ENCODE data around the gene DCDC2.

DNA sequence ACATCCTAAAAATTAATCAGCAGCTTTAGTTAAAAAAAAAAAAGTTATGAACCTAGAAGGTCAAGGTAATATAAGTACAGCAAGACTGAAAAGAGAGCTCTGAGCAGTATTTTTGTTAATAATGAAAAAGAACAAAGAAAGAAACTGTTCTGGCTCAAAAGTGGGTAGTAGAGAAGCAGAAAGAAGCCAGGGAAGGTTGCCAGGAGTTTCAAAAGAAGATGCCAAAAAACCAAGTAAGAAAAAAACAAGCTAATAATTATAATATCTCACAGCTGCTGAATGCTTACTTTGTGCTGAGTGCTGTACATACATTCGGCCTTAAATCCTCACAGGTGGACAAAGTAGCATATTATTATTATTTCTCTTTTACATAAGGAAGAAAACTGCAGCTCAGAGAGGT is 200.0 kb downstream of the DCDC2 start:
- TF ChIP-seq, protein P1, sequence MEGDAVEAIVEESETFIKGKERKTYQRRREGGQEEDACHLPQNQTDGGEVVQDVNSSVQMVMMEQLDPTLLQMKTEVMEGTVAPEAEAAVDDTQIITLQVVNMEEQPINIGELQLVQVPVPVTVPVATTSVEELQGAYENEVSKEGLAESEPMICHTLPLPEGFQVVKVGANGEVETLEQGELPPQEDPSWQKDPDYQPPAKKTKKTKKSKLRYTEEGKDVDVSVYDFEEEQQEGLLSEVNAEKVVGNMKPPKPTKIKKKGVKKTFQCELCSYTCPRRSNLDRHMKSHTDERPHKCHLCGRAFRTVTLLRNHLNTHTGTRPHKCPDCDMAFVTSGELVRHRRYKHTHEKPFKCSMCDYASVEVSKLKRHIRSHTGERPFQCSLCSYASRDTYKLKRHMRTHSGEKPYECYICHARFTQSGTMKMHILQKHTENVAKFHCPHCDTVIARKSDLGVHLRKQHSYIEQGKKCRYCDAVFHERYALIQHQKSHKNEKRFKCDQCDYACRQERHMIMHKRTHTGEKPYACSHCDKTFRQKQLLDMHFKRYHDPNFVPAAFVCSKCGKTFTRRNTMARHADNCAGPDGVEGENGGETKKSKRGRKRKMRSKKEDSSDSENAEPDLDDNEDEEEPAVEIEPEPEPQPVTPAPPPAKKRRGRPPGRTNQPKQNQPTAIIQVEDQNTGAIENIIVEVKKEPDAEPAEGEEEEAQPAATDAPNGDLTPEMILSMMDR (IDR thresholded peaks at IDR 0.05; ENCODE audit: insufficient read depth, low read depth, low read length): no peak
- no peak for TF ChIP-seq EZH2 (IDR thresholded peaks at IDR 0.05; ENCODE audit: insufficient read depth, low read length)
